ENCODE measurements around the gene COL2A1.

- no peak for TF ChIP-seq SP1 (IDR thresholded peaks at IDR 0.05)
- no peak for TF ChIP-seq HDGF (IDR thresholded peaks at IDR 0.05; ENCODE audit: borderline replicate concordance)
- TF ChIP-seq TARDBP (IDR thresholded peaks at IDR 0.05): no peak
These were observed 4.1 kb upstream of the COL2A1 start for GRCh38 chr12:48008349-48008748.
